NCI-H2107 (cell line): Measurements from ENCODE around the gene KRT13.

Experiments used
- DNase-seq: peaks from one replicate; lab custom pipeline; 2025; lab: John Stamatoyannopoulos, UW

The KRT13 gene

DNA sequence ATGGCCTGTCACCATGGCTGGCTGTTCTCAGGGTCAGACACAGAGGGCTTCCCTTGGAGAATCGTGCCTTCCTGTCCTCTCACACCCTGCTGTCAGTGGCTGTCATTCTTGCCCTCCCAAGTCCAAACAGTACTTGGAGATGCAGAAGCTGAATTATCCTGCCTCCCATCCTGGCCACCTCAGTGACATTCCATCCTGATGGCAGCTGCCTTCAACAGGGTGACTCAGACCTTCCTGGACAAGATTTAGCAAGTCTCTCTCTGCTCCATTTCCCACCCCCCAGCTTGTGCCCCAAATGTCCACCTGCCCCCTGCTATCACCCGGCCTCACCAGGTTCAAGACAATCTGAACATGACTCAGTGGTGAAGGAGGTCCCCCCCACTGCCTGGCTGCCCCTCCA, 10.9 kb downstream of the KRT13 start:
- no peak for DNase-seq

DNA sequence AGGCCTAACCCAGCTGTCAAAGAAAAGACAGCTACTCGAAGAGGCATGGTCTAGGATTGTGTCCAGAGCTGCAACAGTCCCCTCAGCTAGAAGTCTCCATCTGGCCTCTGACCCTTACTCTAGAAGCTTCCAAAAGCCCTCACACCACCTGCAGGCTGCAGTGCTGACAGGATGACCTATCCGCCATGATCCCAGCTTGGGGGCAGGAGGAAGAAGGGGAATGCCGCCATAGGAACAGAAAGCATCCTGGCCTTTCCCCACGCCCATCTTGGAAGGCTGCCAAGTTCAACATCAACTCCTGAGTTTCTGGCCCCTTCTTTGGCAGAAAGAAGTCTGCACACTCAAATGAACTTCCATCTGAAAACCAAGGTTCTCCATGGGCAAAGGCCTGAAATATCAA, 12.6 kb downstream of the KRT13 start:
- DNase-seq: no peak

- DNase-seq: no peak
Measured at GRCh38 chr17:41492351-41492750, 13.1 kb downstream of the KRT13 start.

- DNase-seq: no peak
Measured at GRCh38 chr17:41491476-41491875, 13.9 kb downstream of the KRT13 start.

- DNase-seq: no peak
Measured at GRCh38 chr17:41490000-41490990, 15.1 kb downstream of the KRT13 start.

- DNase-seq: no peak
Measured at GRCh38 chr17:41489531-41489930, 15.9 kb downstream of the KRT13 start, which contains the start of gene KRT36. Gene KRT36, minus strand, starts transcription at chr17:41489910. Its CDS starts 46 bp downstream, at chr17:41489864.

DNA sequence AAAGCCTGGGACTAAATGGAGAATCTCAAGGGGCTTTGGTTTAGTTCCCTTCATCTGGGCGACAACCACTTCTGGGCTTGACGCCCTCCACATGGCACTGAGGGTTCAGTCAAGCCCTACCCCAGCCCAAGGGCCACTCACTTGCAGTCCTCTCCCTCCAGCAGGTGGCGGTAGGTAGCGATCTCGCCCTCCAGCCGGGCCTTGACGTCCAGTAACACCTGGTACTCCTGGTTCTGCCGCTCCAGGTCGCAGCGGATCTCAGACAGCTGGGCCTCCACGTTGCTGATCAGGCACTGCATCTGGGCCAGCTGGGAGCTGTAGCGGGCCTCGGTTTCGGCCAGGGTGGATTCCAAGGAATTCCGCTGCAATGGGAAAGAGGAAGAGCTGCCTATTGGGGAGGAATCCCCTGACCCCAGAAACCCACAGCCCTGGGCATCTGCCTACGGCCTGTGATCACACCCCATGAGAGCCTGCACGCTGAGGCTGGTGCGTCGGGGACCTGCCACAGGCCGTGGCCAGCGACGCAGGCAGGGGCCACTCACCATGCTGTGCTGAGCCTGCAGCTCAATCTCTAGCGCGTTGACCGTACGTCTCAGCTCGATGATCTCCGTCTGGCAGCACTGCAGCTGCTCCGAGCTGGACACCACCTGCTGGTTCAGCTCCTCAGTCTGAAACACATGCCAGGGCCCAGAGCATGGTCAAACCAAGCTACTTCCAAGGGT, 18.4 kb downstream of the KRT13 start:
- DNase-seq: no peak

DNA sequence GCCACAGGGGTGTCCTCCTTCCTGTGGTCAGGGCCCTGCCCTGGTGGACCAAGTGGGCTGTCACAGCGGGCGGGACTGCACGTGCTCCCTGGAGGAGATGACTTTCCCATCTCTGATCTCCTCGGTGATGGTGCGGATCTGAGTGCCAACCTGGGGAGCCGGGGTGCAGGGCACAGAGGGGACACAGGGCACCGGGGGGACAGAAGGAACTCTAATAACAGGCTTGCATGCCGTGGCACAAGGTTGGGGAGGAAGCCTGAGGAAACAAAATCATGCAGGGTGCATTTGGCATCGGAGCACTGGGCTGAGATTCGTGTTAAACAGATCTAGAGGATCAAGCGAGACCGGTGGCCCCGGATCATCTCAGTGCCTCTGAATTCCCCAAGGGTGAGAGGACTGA, 19.1 kb downstream of the KRT13 start:
- no peak for DNase-seq

DNA sequence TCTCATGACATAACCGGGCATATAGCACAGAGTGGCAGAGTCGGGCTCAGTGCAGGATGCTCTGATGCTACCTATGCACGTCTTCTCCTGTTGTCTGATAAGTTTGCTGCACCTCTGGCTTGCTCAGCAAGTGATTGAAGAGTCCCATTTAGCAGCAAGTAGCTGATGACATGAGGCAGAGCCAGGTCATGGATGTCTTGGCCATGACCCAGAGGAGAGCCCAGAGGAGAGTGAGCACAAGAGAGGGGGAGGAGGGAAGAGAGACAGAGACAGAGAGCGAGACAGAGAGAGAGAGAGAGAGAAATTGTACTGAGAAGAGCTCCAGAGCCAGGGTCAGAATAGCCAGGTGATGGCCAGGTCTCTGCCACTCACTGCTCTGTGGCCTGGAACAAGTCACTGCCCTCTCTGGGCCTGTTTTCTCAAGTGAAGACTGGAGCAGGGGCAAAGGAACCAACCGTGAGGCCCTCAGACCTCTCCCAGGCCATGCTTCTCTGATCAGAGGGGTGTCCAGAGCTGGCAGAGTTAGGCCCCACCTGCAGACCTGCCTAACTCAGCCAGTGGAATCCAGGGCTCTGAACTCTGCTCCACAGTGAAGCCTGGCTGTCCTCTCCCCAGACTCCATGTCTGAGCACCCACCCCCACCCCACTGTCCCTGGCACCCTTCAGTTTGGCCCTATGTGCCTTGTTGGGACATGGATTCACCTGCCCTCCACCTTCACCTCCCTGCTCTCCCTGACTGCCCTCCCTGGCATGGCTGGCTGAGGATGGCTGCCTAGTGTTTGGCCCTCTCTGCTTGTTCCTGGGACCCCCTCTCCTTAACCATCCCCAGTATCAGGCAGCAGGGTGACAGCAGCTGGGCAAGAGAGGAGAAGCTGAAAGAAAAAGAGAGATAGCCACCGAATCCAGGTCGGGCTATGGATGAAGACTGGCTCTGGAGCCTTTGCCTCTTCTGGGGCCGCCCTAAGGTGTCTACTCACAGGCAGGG, 20.2 kb downstream of the KRT13 start:
- DNase-seq: no peak

- DNase-seq: no peak
Measured at GRCh38 chr17:41483991-41484826, 21.2 kb downstream of the KRT13 start.

GRCh38 chr17:41483531-41483930, 21.9 kb downstream of the KRT13 start:
- DNase-seq: no peak

GRCh38 chr17:41481036-41481435, 24.4 kb downstream of the KRT13 start, which contains the start of gene KRT35:
Gene KRT35, minus strand, starts transcription at chr17:41481151. Its CDS starts 54 bp downstream, at chr17:41481097.
- DNase-seq: no peak

DNA sequence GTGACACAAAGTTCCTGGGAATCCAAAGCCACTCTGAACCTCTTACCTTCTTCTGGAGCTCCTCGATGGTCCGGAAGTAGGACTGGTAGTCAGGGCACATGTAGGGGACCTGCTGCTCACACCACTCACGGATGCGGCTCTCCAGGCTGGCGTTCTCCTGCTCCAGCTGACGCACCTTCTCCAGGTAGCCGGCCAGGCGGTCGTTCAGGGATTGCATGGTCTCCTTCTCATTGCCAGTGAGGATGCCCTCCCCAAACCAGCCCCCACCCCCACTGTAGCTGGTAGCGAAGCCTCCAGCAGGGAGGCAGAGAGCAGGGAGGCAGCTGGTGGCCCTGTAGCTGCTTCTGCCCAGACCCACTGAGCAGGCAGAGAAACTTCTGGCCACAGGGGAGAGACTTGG, 24.8 kb downstream of the KRT13 start:
- no peak for DNase-seq

DNA sequence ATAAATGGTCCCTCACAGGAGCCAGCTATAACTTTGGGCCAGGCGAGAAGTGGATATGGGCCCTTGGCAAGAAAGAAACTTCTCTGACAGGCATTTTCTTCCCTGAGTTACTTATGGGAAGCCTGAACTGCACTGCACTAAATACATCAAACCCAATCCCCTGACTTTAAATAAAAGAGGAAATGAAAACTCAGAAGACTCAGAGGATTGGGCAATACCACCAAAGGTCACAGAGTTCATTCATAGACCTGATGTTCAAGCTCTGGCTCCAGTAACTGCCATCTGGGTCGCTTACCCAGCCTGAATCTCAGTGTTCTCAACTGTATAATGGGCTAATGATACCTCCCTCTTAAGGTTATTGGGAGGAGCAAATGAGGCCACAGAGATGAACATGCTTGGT, 25.3 kb downstream of the KRT13 start:
- no peak for DNase-seq

DNA sequence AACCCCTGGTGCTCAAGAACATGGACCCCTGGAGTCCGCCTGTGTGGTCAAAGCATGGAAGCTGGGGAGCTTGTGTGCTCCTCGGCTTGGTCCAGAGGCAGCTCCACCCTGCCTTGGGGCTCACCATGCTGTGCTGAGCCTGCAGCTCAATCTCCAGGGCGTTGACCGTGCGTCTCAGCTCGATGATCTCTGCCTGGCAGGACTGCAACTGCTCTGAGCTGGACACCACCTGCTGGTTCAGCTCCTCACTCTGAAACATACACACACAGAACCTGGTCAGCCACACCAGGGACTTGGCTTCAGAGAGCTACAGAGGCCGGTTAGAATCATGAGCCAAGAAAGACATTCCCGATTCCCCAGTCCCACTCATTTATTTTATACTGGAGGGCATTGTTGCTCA, 27.2 kb downstream of the KRT13 start:
- no peak for DNase-seq

- no peak for DNase-seq
Measured at GRCh38 chr17:41476866-41477815, 28.3 kb downstream of the KRT13 start.

DNA sequence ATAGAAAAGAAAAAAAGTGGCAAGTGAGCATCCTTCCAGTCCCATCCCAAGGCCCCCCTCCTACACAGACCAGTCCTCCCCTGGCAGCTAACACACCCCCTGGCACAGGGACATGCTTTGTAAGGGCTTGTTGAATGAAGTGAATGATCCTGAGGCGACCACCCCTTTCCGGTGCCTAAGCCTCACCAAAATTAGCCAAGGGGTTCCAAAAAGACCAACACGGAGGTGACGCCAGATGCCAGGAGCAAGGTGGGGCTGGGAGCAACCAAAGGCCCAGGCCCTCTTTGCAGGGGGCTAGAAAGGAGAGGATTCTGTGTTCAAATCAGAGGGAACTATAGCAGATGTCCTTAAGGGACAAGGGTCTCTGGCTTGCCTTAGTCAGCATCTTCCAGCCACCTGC, 30.0 kb downstream of the KRT13 start:
- no peak for DNase-seq

GRCh38 chr17:41474863-41475262, 30.5 kb downstream of the KRT13 start:
- DNase-seq: no peak

- DNase-seq: no peak
Measured at GRCh38 chr17:41468346-41468745, 37.1 kb downstream of the KRT13 start.

- no peak for DNase-seq
Measured at GRCh38 chr17:41467561-41467960, 37.9 kb downstream of the KRT13 start.
